HL-60 (cell line): Measurements from ENCODE around the gene OR13C8.

Experiments used
- DNase-seq, 2 experiments: peaks; one replicate each; pipeline ENCODE4 v3.0.0-alpha.2; 2010 to 2020; ENCODE audit warnings: low read depth in 1 of 2, low spot score in 1 of 2
- H3K27ac ChIP-seq: fragments of 250-450 bp; sonication (Bioruptor Pico); replicated peaks from 2 replicates; pipeline ENCODE4 v1.5.1; 2020; ENCODE audit warnings: mild to moderate bottlenecking, moderate library complexity
- H3K27me3 ChIP-seq: fragments of 250-450 bp; sonication (Bioruptor Pico); 2 replicates; pipeline ENCODE4 v1.5.1; 2021; ENCODE audit warnings: mild to moderate bottlenecking, moderate library complexity; ENCODE audit not compliant: insufficient read depth, poor library complexity, severe bottlenecking
- H3K4me3 ChIP-seq: replicated peaks from 2 replicates; pipeline ENCODE4 v1.5.1; 2011; ENCODE audit warnings: mild to moderate bottlenecking, control low read depth, low read length; ENCODE audit not compliant: insufficient read depth
- CTCF ChIP-seq: IDR thresholded peaks from one replicate; pipeline ENCODE4 v1.5.1; 2011; ENCODE audit warnings: low read length, control low read depth, inconsistent platforms; ENCODE audit not compliant: insufficient read depth
- GABPA ChIP-seq: IDR thresholded peaks from 2 replicates; pipeline ENCODE4 v1.6.1; 2012; ENCODE audit warnings: low read depth
- POLR2AphosphoS5 ChIP-seq: IDR thresholded peaks from 2 replicates; pipeline ENCODE4 v1.6.1; 2012; ENCODE audit warnings: low read depth
- REST ChIP-seq: IDR thresholded peaks from 2 replicates; pipeline ENCODE4 v1.6.1; 2012; ENCODE audit warnings: low read depth; ENCODE audit not compliant: insufficient replicate concordance
- SPI1 ChIP-seq: IDR thresholded peaks from 2 replicates; pipeline ENCODE4 v1.6.1; 2012; ENCODE audit warnings: low read depth, mild to moderate bottlenecking, borderline replicate concordance

OR13C8 gene

GRCh38 chr9:104606152-104606551 is 37.2 kb downstream of the OR13C8 start:
- TF ChIP-seq CTCF (no peak), SPI1 (no peak), POLR2AphosphoS5 (no peak), GABPA (no peak), REST (no peak)
- H3K4me3 ChIP-seq, result no peak overlapping the region
- no peak for DNase-seq
- no peak overlapping the region for H3K27ac ChIP-seq
- H3K27me3 ChIP-seq, result peaks cover 2% of the 10 kb centered on the region

GRCh38 chr9:104608336-104608735 is 39.4 kb downstream of the OR13C8 start:
- no peak for TF ChIP-seq SPI1
- Histone ChIP-seq H3K27ac (no peak overlapping the region), H3K27me3 (peaks cover 2% of the 10 kb centered on the region), H3K4me3 (no peak overlapping the region)
- no peak for DNase-seq

GRCh38 chr9:104611213-104611612 is 42.2 kb downstream of the OR13C8 start:
- H3K4me3 ChIP-seq, result no peak overlapping the region
- no peak overlapping the region for H3K27ac ChIP-seq
- no peak for DNase-seq
- no peak for TF ChIP-seq SPI1
- TF ChIP-seq POLR2AphosphoS5, result no peak
- peaks cover 2% of the 10 kb centered on the region for H3K27me3 ChIP-seq

GRCh38 chr9:104617418-104617817 is 48.5 kb downstream of the OR13C8 start:
- no peak overlapping the region for H3K4me3 ChIP-seq
- H3K27me3 ChIP-seq, result no peaks in the 10 kb centered on the region
- TF ChIP-seq CTCF (no peak), SPI1 (no peak), REST (no peak), POLR2AphosphoS5 (no peak), GABPA (no peak)
- no peak overlapping the region for H3K27ac ChIP-seq
- DNase-seq, result no peak

GRCh38 chr9:104618104-104618503 is 49.1 kb downstream of the OR13C8 start, which contains the start of gene OR13C9:
TSS of gene OR13C9 (minus strand) at chr9:104618204. CDS start at chr9:104618204, 0 bp downstream.
- H3K27ac ChIP-seq, result no peak within 1 kb of the TSS
- H3K4me3 ChIP-seq, result no peak within 1 kb of the TSS
- no peaks in the 10 kb centered on the region for H3K27me3 ChIP-seq
- no peak for TF ChIP-seq GABPA
- DNase-seq, result no peak
